K562 (cell line): Measurements from ENCODE around the gene TESK2.

Experiments used
- CHD4 ChIP-seq: fragments of 200-600 bp; sonication (generic); IDR thresholded peaks from 3 replicates; pipeline ENCODE4 v1.6.1; 2012; ENCODE audit warnings: low read depth, mild to moderate bottlenecking, mixed read lengths, low read length, inconsistent platforms; ENCODE audit not compliant: insufficient read depth, insufficient replicate concordance, poor library complexity, severe bottlenecking
- EZH2 ChIP-seq: IDR thresholded peaks from 2 replicates; pipeline ENCODE4 v1.6.1; 2012; ENCODE audit warnings: low read depth, mild to moderate bottlenecking, inconsistent platforms, low read length, borderline replicate concordance
- PRPF4 ChIP-seq: fragments of 200-400 bp; formaldehyde crosslinking; IDR thresholded peaks from one replicate; pipeline ENCODE4 v1.6.1; 2017; ENCODE audit warnings: low read length, low read depth, mild to moderate bottlenecking; ENCODE audit not compliant: insufficient read depth, poor library complexity, severe bottlenecking
- TF ChIP-seq, protein P1 (sequence below), 3 experiments: IDR thresholded peaks in 2 of 3; conservative IDR thresholded peaks in 1 of 3; 2 replicates each; pipeline ENCODE4 v1.5.1; 2011 to 2012; ENCODE audit warnings: low read length in 3 of 3, mild to moderate bottlenecking in 3 of 3, control low read depth in 2 of 3, improper control_type of control experiment in 1 of 3, inconsistent platforms in 1 of 3, low read depth in 1 of 3, mixed read lengths in 1 of 3, moderate library complexity in 1 of 3; ENCODE audit not compliant: insufficient read depth in 2 of 3
- TF ChIP-seq, protein P2 (sequence below): sonication (generic); formaldehyde crosslinking; IDR thresholded peaks from 2 replicates; pipeline ENCODE4 v1.5.0; 2020; ENCODE audit warnings: missing genetic modification reagents
- TF ChIP-seq, protein P3 (sequence below): sonication (generic); formaldehyde crosslinking; IDR thresholded peaks from 2 replicates; pipeline ENCODE4 v1.8.0; 2022; ENCODE audit warnings: missing genetic modification reagents, mild to moderate bottlenecking, borderline replicate concordance

DNA sequence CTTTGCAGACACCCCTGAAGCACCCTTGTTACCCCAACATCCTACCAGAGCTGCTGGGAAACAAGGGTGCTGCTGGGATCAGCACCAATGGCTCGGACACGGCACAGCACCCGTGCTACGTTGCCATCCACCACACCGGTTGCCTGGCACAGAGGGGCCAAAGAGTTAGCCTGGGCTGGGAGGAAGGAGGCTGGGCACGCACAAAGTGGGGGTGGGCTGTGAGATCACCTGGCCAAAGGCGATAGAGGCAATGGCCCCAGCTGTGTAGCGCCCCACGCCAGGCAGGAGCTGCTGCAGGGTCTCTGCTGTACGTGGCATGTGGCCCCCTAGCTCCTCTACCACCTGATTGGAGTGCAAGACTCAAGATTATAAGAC lies 158.6 kb downstream of the TESK2 start:
- TF ChIP-seq, protein P1, sequence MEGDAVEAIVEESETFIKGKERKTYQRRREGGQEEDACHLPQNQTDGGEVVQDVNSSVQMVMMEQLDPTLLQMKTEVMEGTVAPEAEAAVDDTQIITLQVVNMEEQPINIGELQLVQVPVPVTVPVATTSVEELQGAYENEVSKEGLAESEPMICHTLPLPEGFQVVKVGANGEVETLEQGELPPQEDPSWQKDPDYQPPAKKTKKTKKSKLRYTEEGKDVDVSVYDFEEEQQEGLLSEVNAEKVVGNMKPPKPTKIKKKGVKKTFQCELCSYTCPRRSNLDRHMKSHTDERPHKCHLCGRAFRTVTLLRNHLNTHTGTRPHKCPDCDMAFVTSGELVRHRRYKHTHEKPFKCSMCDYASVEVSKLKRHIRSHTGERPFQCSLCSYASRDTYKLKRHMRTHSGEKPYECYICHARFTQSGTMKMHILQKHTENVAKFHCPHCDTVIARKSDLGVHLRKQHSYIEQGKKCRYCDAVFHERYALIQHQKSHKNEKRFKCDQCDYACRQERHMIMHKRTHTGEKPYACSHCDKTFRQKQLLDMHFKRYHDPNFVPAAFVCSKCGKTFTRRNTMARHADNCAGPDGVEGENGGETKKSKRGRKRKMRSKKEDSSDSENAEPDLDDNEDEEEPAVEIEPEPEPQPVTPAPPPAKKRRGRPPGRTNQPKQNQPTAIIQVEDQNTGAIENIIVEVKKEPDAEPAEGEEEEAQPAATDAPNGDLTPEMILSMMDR (IDR thresholded peaks at IDR 0.05 in 2 of 3, conservative IDR thresholded peaks at IDR 0.05 in 1 of 3; ENCODE audit: insufficient read depth in 2 of 3, low read depth in 1 of 3, low read length in 3 of 3), result no peak
- TF ChIP-seq PRPF4, result no peak
- TF ChIP-seq CHD4, result no peak
- TF ChIP-seq, protein P2, sequence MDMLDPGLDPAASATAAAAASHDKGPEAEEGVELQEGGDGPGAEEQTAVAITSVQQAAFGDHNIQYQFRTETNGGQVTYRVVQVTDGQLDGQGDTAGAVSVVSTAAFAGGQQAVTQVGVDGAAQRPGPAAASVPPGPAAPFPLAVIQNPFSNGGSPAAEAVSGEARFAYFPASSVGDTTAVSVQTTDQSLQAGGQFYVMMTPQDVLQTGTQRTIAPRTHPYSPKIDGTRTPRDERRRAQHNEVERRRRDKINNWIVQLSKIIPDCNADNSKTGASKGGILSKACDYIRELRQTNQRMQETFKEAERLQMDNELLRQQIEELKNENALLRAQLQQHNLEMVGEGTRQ (CRISPR knock-in tag), result no peak
- TF ChIP-seq EZH2, result no peak
- TF ChIP-seq, protein P3, sequence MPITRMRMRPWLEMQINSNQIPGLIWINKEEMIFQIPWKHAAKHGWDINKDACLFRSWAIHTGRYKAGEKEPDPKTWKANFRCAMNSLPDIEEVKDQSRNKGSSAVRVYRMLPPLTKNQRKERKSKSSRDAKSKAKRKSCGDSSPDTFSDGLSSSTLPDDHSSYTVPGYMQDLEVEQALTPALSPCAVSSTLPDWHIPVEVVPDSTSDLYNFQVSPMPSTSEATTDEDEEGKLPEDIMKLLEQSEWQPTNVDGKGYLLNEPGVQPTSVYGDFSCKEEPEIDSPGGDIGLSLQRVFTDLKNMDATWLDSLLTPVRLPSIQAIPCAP, result no peak
